SK-N-SH (cell line): ENCODE measurements around the gene MAP3K5. TPM values are rescaled to one million over a fixed set of nuclear protein-coding genes. Genes with fewer than 3 reads are reported as not detected.

ENCODE experiments used
- CTCF ChIA-PET: fragments of 300-600, 350-600 bp; formaldehyde crosslinking; extraction: SDS; loops from one replicate; lab custom pipeline; 2021; lab: Yijun Ruan, JAX
- POLR2A ChIA-PET: fragments of 350-600 bp; sonication (Branson Sonifier 250); formaldehyde crosslinking; extraction: SDS; loops from one replicate; lab custom pipeline; 2020; ENCODE audit warnings: antibody characterized with exemption, inconsistent platforms; lab: Yijun Ruan, JAX
- DNase-seq: peaks from one replicate; pipeline ENCODE4 v3.0.0; 2012
- H2AFZ ChIP-seq: fragments of 200-600 bp; sonication (generic); 2 replicates; pipeline ENCODE4 v1.8.1; 2016; ENCODE audit warnings: antibody characterized with exemption, mild to moderate bottlenecking, low read depth
- H3F3A ChIP-seq: fragments of 200-600 bp; sonication (generic); replicated peaks from 2 replicates; pipeline ENCODE3; 2016; ENCODE audit warnings: antibody characterized with exemption, mild to moderate bottlenecking; ENCODE audit not compliant: insufficient read depth
- H3K27ac ChIP-seq, 2 experiments: fragments of 200-500 bp in 1 of 2; fragments of 200-600 bp in 1 of 2; sonication (Bioruptor generic) in 1 of 2; sonication (generic), shearing (Covaris generic) in 1 of 2; 2 replicates each; pipeline versions ENCODE4 v1.5.1 to v1.6.1; 2014 to 2016; ENCODE audit warnings: low read depth in 2 of 2, inconsistent platforms in 1 of 2, low read length in 1 of 2, mild to moderate bottlenecking in 1 of 2, mixed read lengths in 1 of 2
- H3K27me3 ChIP-seq: fragments of 200-600 bp; sonication (generic), shearing (Covaris generic); 2 replicates; pipeline ENCODE4 v1.6.1; 2016; ENCODE audit warnings: mixed run types; ENCODE audit not compliant: insufficient read depth
- H3K36me3 ChIP-seq, 2 experiments: fragments of 200-500 bp in 1 of 2; fragments of 200-600 bp in 1 of 2; sonication (Bioruptor generic) in 1 of 2; sonication (generic) in 1 of 2; replicated peaks in 1 of 2; 2 replicates each; pipeline versions ENCODE3 to v1.5.1; 2014 to 2016; ENCODE audit warnings: low read length in 1 of 2, mild to moderate bottlenecking in 1 of 2; ENCODE audit not compliant: insufficient read depth in 2 of 2, control insufficient read depth in 1 of 2
- H3K4me1 ChIP-seq, 2 experiments: fragments of 200-500 bp in 1 of 2; fragments of 200-600 bp in 1 of 2; sonication (Bioruptor generic) in 1 of 2; sonication (generic), shearing (Covaris generic) in 1 of 2; 2 replicates each; pipeline versions ENCODE4 v1.5.1 to v1.6.1; 2014 to 2016; ENCODE audit warnings: low read depth in 1 of 2, low read length in 1 of 2, mixed run types in 1 of 2; ENCODE audit not compliant: insufficient read depth in 2 of 2, control insufficient read depth in 1 of 2
- H3K4me2 ChIP-seq: fragments of 200-600 bp; sonication (generic), shearing (Covaris generic); 2 replicates; pipeline ENCODE4 v1.6.1; 2017; ENCODE audit warnings: mixed run types
- H3K4me3 ChIP-seq, 2 experiments: fragments of 200-500 bp in 1 of 2; fragments of 200-600 bp in 1 of 2; sonication (Bioruptor generic) in 1 of 2; sonication (generic), shearing (Covaris generic) in 1 of 2; 2 replicates each; pipeline versions ENCODE4 v1.5.1 to v1.8.1; 2014 to 2016; ENCODE audit warnings: low read depth in 2 of 2, inconsistent platforms in 1 of 2, low read length in 1 of 2, mild to moderate bottlenecking in 1 of 2, mixed read lengths in 1 of 2, moderate library complexity in 1 of 2
- H3K79me2 ChIP-seq: fragments of 200-600 bp; sonication (generic); 2 replicates; pipeline ENCODE4 v1.8.1; 2017; ENCODE audit warnings: mild to moderate bottlenecking; ENCODE audit not compliant: insufficient read depth
- H3K9ac ChIP-seq: fragments of 200-600 bp; sonication (generic); 2 replicates; pipeline ENCODE4 v1.6.1; 2017; ENCODE audit warnings: mixed run types
- H3K9me2 ChIP-seq: fragments of 200-600 bp; sonication (generic); 2 replicates; pipeline ENCODE4 v1.6.1; 2017; ENCODE audit warnings: mixed run types
- H3K9me3 ChIP-seq: fragments of 200-600 bp; sonication (generic); 2 replicates; pipeline ENCODE4 v1.6.1; 2017; ENCODE audit warnings: mixed run types, mild to moderate bottlenecking, moderate library complexity
- H4K20me1 ChIP-seq: fragments of 200-600 bp; sonication (generic); 2 replicates; pipeline ENCODE4 v1.6.1; 2017; ENCODE audit warnings: mild to moderate bottlenecking, mixed run types; ENCODE audit not compliant: insufficient read depth
- CTCF ChIP-seq: fragments of 200-600 bp; sonication (generic); IDR thresholded peaks from 2 replicates; pipeline ENCODE4 v1.6.1; 2017; ENCODE audit warnings: antibody characterized with exemption, mild to moderate bottlenecking, moderate library complexity
- ELF1 ChIP-seq: IDR thresholded peaks from 2 replicates; pipeline ENCODE4 v1.4.0; 2012
- FOSL2 ChIP-seq: IDR thresholded peaks from 2 replicates; pipeline ENCODE4 v1.4.0; 2012; ENCODE audit warnings: low read depth, mild to moderate bottlenecking, moderate library complexity, borderline replicate concordance
- FOXM1 ChIP-seq: IDR thresholded peaks from 2 replicates; pipeline ENCODE4 v1.4.0; 2012; ENCODE audit warnings: low read depth, mild to moderate bottlenecking
- GABPA ChIP-seq: IDR thresholded peaks from 2 replicates; pipeline ENCODE4 v1.4.0; 2012; ENCODE audit warnings: low read depth, mild to moderate bottlenecking
- GATA2 ChIP-seq: sonication (generic); formaldehyde crosslinking; IDR thresholded peaks from 2 replicates; pipeline ENCODE4 v1.5.0; 2020; ENCODE audit warnings: mild to moderate bottlenecking, missing genetic modification reagents
- IRF3 ChIP-seq: fragments of 150-350 bp; IDR thresholded peaks from 2 replicates; pipeline ENCODE4 v1.6.1; 2016; ENCODE audit warnings: mild to moderate bottlenecking, low read depth, low read length
- MAX ChIP-seq: IDR thresholded peaks from 2 replicates; pipeline ENCODE4 v1.4.0; 2012; ENCODE audit warnings: low read depth
- MXI1 ChIP-seq: IDR thresholded peaks from 2 replicates; pipeline ENCODE4 v1.6.1; 2012; ENCODE audit warnings: mild to moderate bottlenecking, low read depth, low read length, improper control_type of control experiment
- NFIC ChIP-seq: IDR thresholded peaks from 2 replicates; pipeline ENCODE4 v1.4.0; 2012; ENCODE audit warnings: borderline replicate concordance
- NRF1 ChIP-seq: IDR thresholded peaks from 2 replicates; pipeline ENCODE4 v1.6.1; 2012; ENCODE audit warnings: low read depth, mild to moderate bottlenecking, low read length
- PBX3 ChIP-seq: IDR thresholded peaks from 2 replicates; pipeline ENCODE4; 2012
- RCOR1 ChIP-seq: fragments of 150-350 bp; IDR thresholded peaks from 2 replicates; pipeline ENCODE4 v1.6.1; 2017; ENCODE audit warnings: antibody characterized with exemption, low read length
- REST ChIP-seq: IDR thresholded peaks from 2 replicates; pipeline ENCODE4 v1.6.1; 2012; ENCODE audit warnings: mild to moderate bottlenecking, low read depth, low read length, moderate library complexity
- SIN3A ChIP-seq: IDR thresholded peaks from 2 replicates; pipeline ENCODE4 v1.6.1; 2012; ENCODE audit warnings: low read depth, mild to moderate bottlenecking, low read length, moderate library complexity, borderline replicate concordance
- TEAD4 ChIP-seq: IDR thresholded peaks from 2 replicates; pipeline ENCODE4 v1.4.0; 2012; ENCODE audit warnings: mild to moderate bottlenecking, borderline replicate concordance; ENCODE audit not compliant: insufficient read depth
- USF1 ChIP-seq: IDR thresholded peaks from 2 replicates; pipeline ENCODE4 v1.4.0; 2012; ENCODE audit warnings: low read depth, borderline replicate concordance
- YY1 ChIP-seq: IDR thresholded peaks from 2 replicates; pipeline ENCODE4 v1.4.0; 2012; ENCODE audit warnings: low read depth, mild to moderate bottlenecking
- ZBTB33 ChIP-seq: IDR thresholded peaks from 2 replicates; pipeline ENCODE4 v1.4.0; 2012; ENCODE audit warnings: low read depth, borderline replicate concordance
- WGBS: methylation state at CpG from one replicate; pipeline ENCODE4 v1.1.6; 2017; ENCODE audit warnings: low lambda C conversion rate; 5-methylcytosine and 5-hydroxymethylcytosine counted together
- polyA plus RNA-seq, 3 experiments: library from polyadenylated mRNA; depleted of rRNA; stranded (reverse); fragments of >200 nt; gene quantifications; 2 replicates each; pipeline ENCODE4 v1.2.3, GENCODE V29; 2012

MAP3K5 gene
- polyA plus RNA-seq, 1 of the 3 experiments (the other 2 are of a cell fraction) = 1.4 TPM

- no peaks in the 10 kb centered on the region for H3K79me2 ChIP-seq
- no peak overlapping the region for H3K4me3 ChIP-seq
- no peak for DNase-seq
- H3K4me2 ChIP-seq = no peak overlapping the region
- CTCF ChIA-PET = interaction anchor here (2.9 to 4.6 kb wide), 3 partner anchors 45 to 146 kb away, joined by 12 to 214 read pairs (median 20); partner anchors contain the start of gene MAP3K5
- H2AFZ ChIP-seq = no peak overlapping the region
- H3K9ac ChIP-seq = no peak overlapping the region
- H3K36me3 ChIP-seq = peaks cover 0 to 3% of the 10 kb centered on the region in 2 experiments
- TF ChIP-seq IRF3 (no peak), NFIC (no peak), YY1 (no peak), RCOR1 (no peak), FOSL2 (no peak), PBX3 (no peak), MXI1 (no peak), NRF1 (no peak), ELF1 (no peak), GABPA (no peak), SIN3A (no peak), ZBTB33 (no peak), CTCF (no peak), USF1 (no peak), FOXM1 (no peak), TEAD4 (no peak), MAX (no peak), GATA2 (CRISPR knock-in tag) (no peak), REST (no peak)
- no peaks in the 10 kb centered on the region for H4K20me1 ChIP-seq
- peaks cover 4 to 9% of the 10 kb centered on the region in 2 experiments; a peak in 2 of 4 replicates for H3K4me1 ChIP-seq
- H3K9me3 ChIP-seq = no peaks in the 10 kb centered on the region
- POLR2A ChIA-PET = no interaction called here
- no peaks in the 10 kb centered on the region for H3K27me3 ChIP-seq
- 85% methylated on average over 3 of the region's 3 CpGs for WGBS
- H3F3A ChIP-seq = peaks cover 14% of the 10 kb centered on the region
- H3K27ac ChIP-seq = peak overlapping the region in 1 of 2 experiments; percentile 39; a peak in 1 of 4 replicates
- H3K9me2 ChIP-seq = no peaks in the 10 kb centered on the region
Observed at GRCh38 chr6:136646377-136646776, 145.9 kb downstream of the MAP3K5 start.
